Liver (tissue), 9 donors: ENCODE measurements around the gene RCOR1. TPM values are rescaled to one million over a fixed set of nuclear protein-coding genes. Genes with fewer than 3 reads are reported as not detected.

ENCODE experiments used
- DNase-seq: peaks from one replicate; pipeline ENCODE4 v3.0.0-alpha.2; 2017; ENCODE audit warnings: low spot score
- H3K27ac ChIP-seq, 2 donors: one replicate each; pipeline ENCODE4 v1.7.0; 2013; ENCODE audit warnings: inconsistent platforms in 2 of 2, low read length in 2 of 2, control low read depth in 1 of 2, low read depth in 1 of 2, mild to moderate bottlenecking in 1 of 2
- H3K27me3 ChIP-seq, 4 donors: one replicate each; pipeline versions ENCODE4 v1.6.1 to v1.7.0; 2013; ENCODE audit warnings: low read length in 3 of 4, inconsistent platforms in 1 of 4, mild to moderate bottlenecking in 1 of 4, moderate library complexity in 1 of 4; ENCODE audit not compliant: control insufficient read depth in 4 of 4, insufficient read depth in 4 of 4
- H3K36me3 ChIP-seq, 4 donors: one replicate each; pipeline versions ENCODE4 v1.6.1 to v1.7.0; 2013; ENCODE audit warnings: low read length in 3 of 4, mild to moderate bottlenecking in 3 of 4, low read depth in 1 of 4, moderate library complexity in 1 of 4; ENCODE audit not compliant: control insufficient read depth in 4 of 4, insufficient read depth in 3 of 4
- H3K4me1 ChIP-seq, 4 donors: one replicate each; pipeline versions ENCODE4 v1.6.1 to v1.7.0; 2013; ENCODE audit warnings: low read length in 3 of 4, mild to moderate bottlenecking in 3 of 4, moderate library complexity in 1 of 4; ENCODE audit not compliant: control insufficient read depth in 4 of 4, insufficient read depth in 4 of 4
- H3K4me3 ChIP-seq, 3 donors: one replicate each; pipeline versions ENCODE4 v1.6.1 to v1.7.0; 2013; ENCODE audit warnings: low read length in 3 of 3, control low read depth in 1 of 3, low read depth in 1 of 3, mild to moderate bottlenecking in 1 of 3
- H3K9ac ChIP-seq, 2 donors: one replicate each; pipeline ENCODE4 v1.7.0; 2013; ENCODE audit warnings: low read length in 2 of 2, mild to moderate bottlenecking in 2 of 2, moderate library complexity in 2 of 2, control low read depth in 1 of 2, low read depth in 1 of 2
- H3K9me3 ChIP-seq, 4 donors: one replicate each; pipeline versions ENCODE4 v1.6.1 to v1.7.0; 2013; ENCODE audit warnings: low read length in 3 of 4; ENCODE audit not compliant: control insufficient read depth in 4 of 4
- FOXA1 ChIP-seq: IDR thresholded peaks from 2 replicates; pipeline ENCODE4 v1.6.1; 2016; ENCODE audit warnings: antibody characterized with exemption
- FOXA2 ChIP-seq: IDR thresholded peaks from 2 replicates; pipeline ENCODE4 v1.6.1; 2016; ENCODE audit warnings: antibody characterized with exemption
- GABPA ChIP-seq, 2 donors: IDR thresholded peaks in 1 of 2; conservative IDR thresholded peaks in 1 of 2; 2 replicates each; pipeline ENCODE4 v1.6.1; 2016; ENCODE audit warnings: antibody characterized with exemption in 2 of 2, mild to moderate bottlenecking in 1 of 2, moderate library complexity in 1 of 2
- HNF4A ChIP-seq, 2 donors: conservative IDR thresholded peaks; 2 replicates each; pipeline ENCODE4 v1.6.1; 2016; ENCODE audit warnings: antibody characterized with exemption in 2 of 2, mild to moderate bottlenecking in 2 of 2
- HNF4G ChIP-seq: IDR thresholded peaks from 2 replicates; pipeline ENCODE4 v1.6.1; 2016; ENCODE audit warnings: antibody characterized with exemption
- JUND ChIP-seq, 2 donors: IDR thresholded peaks; 2 replicates each; pipeline ENCODE4 v1.6.1; 2016; ENCODE audit warnings: antibody characterized with exemption in 2 of 2
- NR2F2 ChIP-seq: IDR thresholded peaks from 2 replicates; pipeline ENCODE4 v1.6.1; 2016; ENCODE audit warnings: antibody characterized with exemption
- RAD21 ChIP-seq, 2 donors: IDR thresholded peaks; 2 replicates each; pipeline ENCODE4 v1.6.1; 2016; ENCODE audit warnings: antibody characterized with exemption in 2 of 2, mild to moderate bottlenecking in 2 of 2
- RXRA ChIP-seq, 2 donors: IDR thresholded peaks; 2 replicates each; pipeline ENCODE4 v1.6.1; 2017 to 2018; ENCODE audit warnings: antibody characterized with exemption in 2 of 2, mild to moderate bottlenecking in 1 of 2
- SP1 ChIP-seq: IDR thresholded peaks from 2 replicates; pipeline ENCODE4 v1.6.1; 2018; ENCODE audit warnings: antibody characterized with exemption, mild to moderate bottlenecking
- TAF1 ChIP-seq: conservative IDR thresholded peaks from 2 replicates; pipeline ENCODE4 v1.6.1; 2016; ENCODE audit warnings: antibody characterized with exemption, mild to moderate bottlenecking
- YY1 ChIP-seq: IDR thresholded peaks from 2 replicates; pipeline ENCODE4 v1.6.1; 2016; ENCODE audit warnings: antibody characterized with exemption, mild to moderate bottlenecking
- WGBS: extraction: QIAGEN DNeasy Blood & Tissue Kit; methylation state at CpG from one replicate; pipeline ENCODE4 v1.1.7; 2013; 5-methylcytosine and 5-hydroxymethylcytosine counted together
- polyA plus RNA-seq, 2 donors: library from polyadenylated mRNA; stranded (reverse) in 1 of 2; unstranded in 1 of 2; fragments of 200-250 nt in 1 of 2; fragments of >200 nt in 1 of 2; fragmentation: Nextera tagmentation in 1 of 2; extraction: Ambion mirVana in 1 of 2; gene quantifications; one replicate each; pipeline versions ENCODE4 v1.2.1 to v1.2.3, GENCODE V29; 2013 to 2015
- total RNA-seq, 2 donors: library from RNA; depleted of rRNA; stranded (reverse); fragments of >200 nt; gene quantifications; one replicate each; pipeline ENCODE4 v1.2.3, GENCODE V29; 2014
- TF ChIP-seq, protein P1 (sequence below): IDR thresholded peaks from 2 replicates; pipeline ENCODE4 v1.6.1; 2016; ENCODE audit warnings: antibody characterized with exemption, mild to moderate bottlenecking
- TF ChIP-seq, protein P2 (sequence below): IDR thresholded peaks from 2 replicates; pipeline ENCODE4 v1.6.1; 2016; ENCODE audit warnings: antibody characterized with exemption
- TF ChIP-seq, protein P3 (sequence below): IDR thresholded peaks from 2 replicates; pipeline ENCODE4 v1.6.1; 2016; ENCODE audit warnings: antibody characterized with exemption
- TF ChIP-seq, protein P4 (sequence below): fragments of 150-350 bp; IDR thresholded peaks from 2 replicates; pipeline ENCODE4 v1.5.1; 2017; ENCODE audit warnings: improper control_type of control experiment, low read depth, low read length; ENCODE audit not compliant: missing input control
- donor health status: healthy.
- donor health status: healthy.
- donor health status: healthy.
- donor health status: healthy.
- donor health status: healthy.

The RCOR1 gene
- total and polyA plus RNA-seq, 4 donors: 4.2 to 17.0 (median 5.7) TPM

DNA sequence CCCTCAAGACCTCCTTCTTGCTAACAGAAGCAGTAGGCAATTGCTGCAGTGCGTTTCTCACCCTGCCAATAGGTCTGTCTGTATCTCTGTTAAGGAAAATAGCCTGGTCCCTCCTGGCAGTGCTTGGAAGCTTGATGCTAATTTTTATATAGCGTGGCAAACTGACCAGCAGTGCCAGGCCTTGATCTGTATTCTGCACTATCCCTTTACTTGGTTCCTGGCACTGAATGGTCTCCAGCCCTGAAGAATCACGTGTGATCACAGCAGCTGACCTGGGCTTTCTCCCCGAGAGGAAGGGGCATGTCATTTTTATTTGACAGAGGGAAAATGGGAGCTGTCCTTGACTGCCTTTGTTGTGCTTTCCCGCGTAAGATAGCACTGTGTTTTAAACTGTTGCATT, 136.1 kb downstream of the RCOR1 start (continued):
- TF ChIP-seq, protein P1, sequence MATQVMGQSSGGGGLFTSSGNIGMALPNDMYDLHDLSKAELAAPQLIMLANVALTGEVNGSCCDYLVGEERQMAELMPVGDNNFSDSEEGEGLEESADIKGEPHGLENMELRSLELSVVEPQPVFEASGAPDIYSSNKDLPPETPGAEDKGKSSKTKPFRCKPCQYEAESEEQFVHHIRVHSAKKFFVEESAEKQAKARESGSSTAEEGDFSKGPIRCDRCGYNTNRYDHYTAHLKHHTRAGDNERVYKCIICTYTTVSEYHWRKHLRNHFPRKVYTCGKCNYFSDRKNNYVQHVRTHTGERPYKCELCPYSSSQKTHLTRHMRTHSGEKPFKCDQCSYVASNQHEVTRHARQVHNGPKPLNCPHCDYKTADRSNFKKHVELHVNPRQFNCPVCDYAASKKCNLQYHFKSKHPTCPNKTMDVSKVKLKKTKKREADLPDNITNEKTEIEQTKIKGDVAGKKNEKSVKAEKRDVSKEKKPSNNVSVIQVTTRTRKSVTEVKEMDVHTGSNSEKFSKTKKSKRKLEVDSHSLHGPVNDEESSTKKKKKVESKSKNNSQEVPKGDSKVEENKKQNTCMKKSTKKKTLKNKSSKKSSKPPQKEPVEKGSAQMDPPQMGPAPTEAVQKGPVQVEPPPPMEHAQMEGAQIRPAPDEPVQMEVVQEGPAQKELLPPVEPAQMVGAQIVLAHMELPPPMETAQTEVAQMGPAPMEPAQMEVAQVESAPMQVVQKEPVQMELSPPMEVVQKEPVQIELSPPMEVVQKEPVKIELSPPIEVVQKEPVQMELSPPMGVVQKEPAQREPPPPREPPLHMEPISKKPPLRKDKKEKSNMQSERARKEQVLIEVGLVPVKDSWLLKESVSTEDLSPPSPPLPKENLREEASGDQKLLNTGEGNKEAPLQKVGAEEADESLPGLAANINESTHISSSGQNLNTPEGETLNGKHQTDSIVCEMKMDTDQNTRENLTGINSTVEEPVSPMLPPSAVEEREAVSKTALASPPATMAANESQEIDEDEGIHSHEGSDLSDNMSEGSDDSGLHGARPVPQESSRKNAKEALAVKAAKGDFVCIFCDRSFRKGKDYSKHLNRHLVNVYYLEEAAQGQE: no peak
- no peak for TF ChIP-seq SP1
- no peak for TF ChIP-seq HNF4G
- no peak for TF ChIP-seq GABPA (IDR thresholded peaks at IDR 0.05 in 1 of 2, conservative IDR thresholded peaks at IDR 0.05 in 1 of 2)
- TF ChIP-seq HNF4A (conservative IDR thresholded peaks at IDR 0.05): no peak
- TF ChIP-seq, protein P2, sequence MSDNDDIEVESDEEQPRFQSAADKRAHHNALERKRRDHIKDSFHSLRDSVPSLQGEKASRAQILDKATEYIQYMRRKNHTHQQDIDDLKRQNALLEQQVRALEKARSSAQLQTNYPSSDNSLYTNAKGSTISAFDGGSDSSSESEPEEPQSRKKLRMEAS: no peak

DNA sequence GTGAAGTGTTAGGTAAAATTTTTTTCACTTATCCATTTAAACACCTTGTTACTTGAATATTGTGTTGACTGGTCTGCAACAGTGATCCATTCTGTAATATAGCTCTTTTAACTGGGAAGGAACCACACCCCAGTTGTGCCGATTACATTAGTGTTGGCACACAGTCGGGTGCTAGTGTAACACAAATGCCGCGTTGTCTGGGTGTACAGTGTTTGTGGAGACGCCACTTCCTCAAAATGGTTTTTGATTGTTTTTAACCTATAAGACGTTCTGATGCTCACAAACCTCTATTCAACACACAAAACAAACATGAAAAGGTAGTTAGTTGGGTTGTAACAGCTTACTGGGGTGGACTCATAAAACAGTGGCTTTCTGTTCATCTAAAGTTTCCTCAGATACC, 136.8 kb downstream of the RCOR1 start:
- H3K4me3 ChIP-seq: no peak overlapping the region
- H3K9me3 ChIP-seq: no peaks in the 10 kb centered on the region
- peaks cover 1 to 25% (median 12%) of the 10 kb centered on the region in 4 donors for H3K36me3 ChIP-seq
- H3K27me3 ChIP-seq: no peaks in the 10 kb centered on the region
- DNase-seq: peak; percentile 8
- H3K4me1 ChIP-seq: peaks cover 0 to 5% (median 2%) of the 10 kb centered on the region in 4 donors
- no peak overlapping the region for H3K9ac ChIP-seq
- H3K27ac ChIP-seq: no peak overlapping the region
- TF ChIP-seq, protein P3, sequence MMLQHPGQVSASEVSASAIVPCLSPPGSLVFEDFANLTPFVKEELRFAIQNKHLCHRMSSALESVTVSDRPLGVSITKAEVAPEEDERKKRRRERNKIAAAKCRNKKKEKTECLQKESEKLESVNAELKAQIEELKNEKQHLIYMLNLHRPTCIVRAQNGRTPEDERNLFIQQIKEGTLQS: no peak
- TF ChIP-seq TAF1: no peak
- no peak for TF ChIP-seq FOXA2
- no peak for TF ChIP-seq HNF4A (conservative IDR thresholded peaks at IDR 0.05)
- no peak for TF ChIP-seq FOXA1
- TF ChIP-seq, protein P2: no peak
- no peak for TF ChIP-seq NR2F2
- TF ChIP-seq, protein P1: no peak
- no peak for TF ChIP-seq RXRA (IDR thresholded peaks at IDR 0.05)
- no peak for TF ChIP-seq JUND (IDR thresholded peaks at IDR 0.05)
- TF ChIP-seq, protein P4, sequence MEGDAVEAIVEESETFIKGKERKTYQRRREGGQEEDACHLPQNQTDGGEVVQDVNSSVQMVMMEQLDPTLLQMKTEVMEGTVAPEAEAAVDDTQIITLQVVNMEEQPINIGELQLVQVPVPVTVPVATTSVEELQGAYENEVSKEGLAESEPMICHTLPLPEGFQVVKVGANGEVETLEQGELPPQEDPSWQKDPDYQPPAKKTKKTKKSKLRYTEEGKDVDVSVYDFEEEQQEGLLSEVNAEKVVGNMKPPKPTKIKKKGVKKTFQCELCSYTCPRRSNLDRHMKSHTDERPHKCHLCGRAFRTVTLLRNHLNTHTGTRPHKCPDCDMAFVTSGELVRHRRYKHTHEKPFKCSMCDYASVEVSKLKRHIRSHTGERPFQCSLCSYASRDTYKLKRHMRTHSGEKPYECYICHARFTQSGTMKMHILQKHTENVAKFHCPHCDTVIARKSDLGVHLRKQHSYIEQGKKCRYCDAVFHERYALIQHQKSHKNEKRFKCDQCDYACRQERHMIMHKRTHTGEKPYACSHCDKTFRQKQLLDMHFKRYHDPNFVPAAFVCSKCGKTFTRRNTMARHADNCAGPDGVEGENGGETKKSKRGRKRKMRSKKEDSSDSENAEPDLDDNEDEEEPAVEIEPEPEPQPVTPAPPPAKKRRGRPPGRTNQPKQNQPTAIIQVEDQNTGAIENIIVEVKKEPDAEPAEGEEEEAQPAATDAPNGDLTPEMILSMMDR: no peak
- TF ChIP-seq SP1: no peak
- TF ChIP-seq YY1: no peak
- no peak for TF ChIP-seq GABPA (IDR thresholded peaks at IDR 0.05 in 1 of 2, conservative IDR thresholded peaks at IDR 0.05 in 1 of 2)
- TF ChIP-seq HNF4G: no peak
- TF ChIP-seq RAD21 (IDR thresholded peaks at IDR 0.05): no peak
- 88% methylated on average over 6 of the region's 6 CpGs for WGBS
